ENCODE data around the gene FN3KRP.

GRCh38 chr17:82667668-82668000 lies 48.9 kb upstream of the FN3KRP start:
- no peak for TF ChIP-seq CTCF (IDR thresholded peaks at IDR 0.05; ENCODE audit: poor library complexity)
- no peak for TF ChIP-seq EZH2 (IDR thresholded peaks at IDR 0.05; ENCODE audit: borderline replicate concordance)
- TF ChIP-seq EZH2phosphoT487 (IDR thresholded peaks at IDR 0.05; ENCODE audit: low read depth, severe bottlenecking, unreplicated experiment): no peak

Measured in hepatocyte (in vitro differentiated cells).